Activated CD4-positive, alpha-beta memory T cell treated with anti-CD3 and anti-CD28 coated beads for 36 hours (primary cell): ENCODE data around the gene ITIH2. TPM values are rescaled to one million over a fixed set of nuclear protein-coding genes. Genes with fewer than 3 reads are reported as not detected.
A peak's percentile ranks its signal among the peaks of the same experiment; 100 is the strongest.
"Not testable (repeated sequence)": the region's sequence is repeated elsewhere in the genome, so short reads cannot be mapped to it uniquely, and the experiment has no call there.

ENCODE experiments used
- CTCF ChIA-PET: fragments of 350-600 bp; sonication (Branson Sonifier 250); formaldehyde crosslinking; loops from one replicate; lab custom pipeline; 2021; ENCODE audit warnings: antibody characterized with exemption, inconsistent platforms; lab: Charles Lee
- POLR2A ChIA-PET: fragments of 350-600 bp; sonication (Branson Sonifier 250); formaldehyde crosslinking; loops from one replicate; lab custom pipeline; 2021; ENCODE audit warnings: antibody characterized with exemption; lab: Charles Lee
- DNase-seq: peaks from one replicate; pipeline ENCODE4 v3.0.0-alpha.2; 2020
- H3K27ac Mint-ChIP-seq: one replicate; pipeline ENCODE4 v1.8.0; 2021; ENCODE audit warnings: mixed read lengths
- H3K27me3 Mint-ChIP-seq: one replicate; pipeline ENCODE4 v1.8.0; 2021; ENCODE audit warnings: mixed read lengths
- H3K36me3 Mint-ChIP-seq: one replicate; pipeline ENCODE4 v1.8.0; 2021; ENCODE audit warnings: mixed read lengths
- H3K4me1 Mint-ChIP-seq: one replicate; pipeline ENCODE4 v1.8.0; 2021; ENCODE audit warnings: low read depth, mixed read lengths
- H3K4me3 Mint-ChIP-seq: one replicate; pipeline ENCODE4 v1.8.0; 2021; ENCODE audit warnings: mild to moderate bottlenecking, mixed read lengths
- H3K9me3 Mint-ChIP-seq: one replicate; pipeline ENCODE4 v1.8.0; 2021; ENCODE audit warnings: mixed read lengths
- intact Hi-C: fragments of 100-400 bp; cut with micrococcal nuclease; formaldehyde crosslinking; loops from one replicate; pipeline ENCODE4 v1.15.1; 2023
- total RNA-seq, 2 experiments: library from RNA; stranded (reverse); gene quantifications; one replicate each; pipeline ENCODE4 v1.2.3, GENCODE V29; 2021

The ITIH2 gene
- total RNA-seq, 2 experiments from 2014 or later: not detected

GRCh38 chr10:7756360-7756992 lies 53.4 kb downstream of the ITIH2 start:
- Mint-ChIP-seq H3K36me3 (peaks cover 34% of the 10 kb centered on the region), H3K4me1 (no peaks in the 10 kb centered on the region), H3K27me3 (no peaks in the 10 kb centered on the region), H3K9me3 (no peaks in the 10 kb centered on the region), H3K27ac (no peak overlapping the region), H3K4me3 (no peak overlapping the region)
- POLR2A ChIA-PET: no interaction called here
- intact Hi-C loops: no loop called here
- DNase-seq: peak; percentile 34
- CTCF ChIA-PET: interaction anchor here (1.1 to 1.6 kb wide), 4 partner anchors 48 to 231 kb away, joined by 3 to 7 read pairs (median 5); partner anchors contain the start of gene TAF3

GRCh38 chr10:7763929-7764328 lies 60.8 kb downstream of the ITIH2 start:
- Mint-ChIP-seq H3K36me3 (peaks cover 43% of the 10 kb centered on the region), H3K9me3 (no peaks in the 10 kb centered on the region), H3K4me1 (no peaks in the 10 kb centered on the region), H3K27me3 (no peaks in the 10 kb centered on the region), H3K27ac (no peak overlapping the region), H3K4me3 (no peak overlapping the region)
- POLR2A ChIA-PET: no interaction called here
- intact Hi-C loops: no loop called here
- CTCF ChIA-PET: interaction anchor here (0.9 kb wide), 1 partner anchor 238 kb away, joined by 3 read pairs; no protein-coding TSS in a partner anchor
- no peak for DNase-seq

GRCh38 chr10:7766241-7766640 lies 63.1 kb downstream of the ITIH2 start:
- intact Hi-C loops: no loop called here
- Mint-ChIP-seq H3K27ac (no peak overlapping the region), H3K4me1 (no peaks in the 10 kb centered on the region)

GRCh38 chr10:7767209-7767608 lies 64.1 kb downstream of the ITIH2 start:
- Mint-ChIP-seq H3K4me3 (no peak overlapping the region), H3K27me3 (no peaks in the 10 kb centered on the region), H3K4me1 (no peaks in the 10 kb centered on the region), H3K36me3 (peaks cover 36% of the 10 kb centered on the region), H3K9me3 (no peaks in the 10 kb centered on the region), H3K27ac (no peak overlapping the region)
- CTCF ChIA-PET: no interaction called here
- intact Hi-C loops: no loop called here
- POLR2A ChIA-PET: no interaction called here
- DNase-seq: no peak

More at GRCh38 chr10:7766241-7766640, 63.1 kb downstream of the ITIH2 start:
- DNase-seq: no peak
- ChIA-PET CTCF (no interaction called here), POLR2A (no interaction called here)
- H3K36me3 Mint-ChIP-seq: peaks cover 42% of the 10 kb centered on the region
- H3K4me3 Mint-ChIP-seq: no peak overlapping the region
- no peaks in the 10 kb centered on the region for H3K9me3 Mint-ChIP-seq
- no peaks in the 10 kb centered on the region for H3K27me3 Mint-ChIP-seq

GRCh38 chr10:7768417-7768816 lies 65.3 kb downstream of the ITIH2 start:
- no peak for DNase-seq
- ChIA-PET POLR2A (no interaction called here), CTCF (no interaction called here)
- H3K27me3 Mint-ChIP-seq: no peaks in the 10 kb centered on the region
- no peaks in the 10 kb centered on the region for H3K9me3 Mint-ChIP-seq
- no peak overlapping the region for H3K27ac Mint-ChIP-seq
- intact Hi-C loops: no loop called here
- no peaks in the 10 kb centered on the region for H3K4me1 Mint-ChIP-seq
- no peak overlapping the region for H3K4me3 Mint-ChIP-seq
- peaks cover 35% of the 10 kb centered on the region for H3K36me3 Mint-ChIP-seq

GRCh38 chr10:7773845-7774801 lies 71.0 kb downstream of the ITIH2 start:
- Mint-ChIP-seq H3K27ac (no peak overlapping the region), H3K36me3 (peaks cover 40% of the 10 kb centered on the region), H3K4me3 (no peak overlapping the region), H3K9me3 (no peaks in the 10 kb centered on the region), H3K4me1 (no peaks in the 10 kb centered on the region), H3K27me3 (no peaks in the 10 kb centered on the region)
- intact Hi-C loops: no loop called here
- DNase-seq: no peak
- POLR2A ChIA-PET: no interaction called here
- CTCF ChIA-PET: no interaction called here

GRCh38 chr10:7776777-7777176 lies 73.7 kb downstream of the ITIH2 start:
- CTCF ChIA-PET: no interaction called here
- Mint-ChIP-seq H3K4me3 (no peak overlapping the region), H3K9me3 (no peaks in the 10 kb centered on the region), H3K36me3 (peaks cover 49% of the 10 kb centered on the region), H3K27me3 (no peaks in the 10 kb centered on the region), H3K4me1 (peaks cover 4% of the 10 kb centered on the region), H3K27ac (no peak overlapping the region)
- POLR2A ChIA-PET: interaction anchor here (0.6 kb wide), 1 partner anchor 23 kb away, joined by 5 read pairs; no protein-coding TSS in a partner anchor
- intact Hi-C loops: no loop called here
- DNase-seq: no peak

- H3K27me3 Mint-ChIP-seq: not testable (repeated sequence)
Measured at GRCh38 chr10:7782194-7782593, 79.1 kb downstream of the ITIH2 start.

GRCh38 chr10:7786430-7786829 lies 83.3 kb downstream of the ITIH2 start:
- H3K36me3 Mint-ChIP-seq: peaks cover 12% of the 10 kb centered on the region
- no peak for DNase-seq
- ChIA-PET CTCF (interaction anchor here (0.6 kb wide), 1 partner anchor 66 kb away, joined by 3 read pairs; no protein-coding TSS in a partner anchor), POLR2A (interaction anchor here (0.6 kb wide), 2 partner anchors 81 to 1471 kb away, joined by 3 read pairs; no protein-coding TSS in a partner anchor)
- H3K4me1 Mint-ChIP-seq: peaks cover 33% of the 10 kb centered on the region
- H3K9me3 Mint-ChIP-seq: no peaks in the 10 kb centered on the region
- intact Hi-C loops: no loop called here
- H3K27me3 Mint-ChIP-seq: no peaks in the 10 kb centered on the region
- no peak overlapping the region for H3K4me3 Mint-ChIP-seq
- no peak overlapping the region for H3K27ac Mint-ChIP-seq

More at GRCh38 chr10:7782194-7782593, 79.1 kb downstream of the ITIH2 start:
- DNase-seq, POLR2A ChIA-PET, CTCF ChIA-PET, H3K9me3 Mint-ChIP-seq, intact Hi-C loops, H3K4me3 Mint-ChIP-seq, H3K27ac Mint-ChIP-seq: not testable (repeated sequence)
- Mint-ChIP-seq H3K36me3 (peaks cover 28% of the 10 kb centered on the region), H3K4me1 (peaks cover 17% of the 10 kb centered on the region)

- peak; percentile 43 for DNase-seq
- no peaks in the 10 kb centered on the region for H3K9me3 Mint-ChIP-seq
- intact Hi-C loops: no loop called here
- peaks cover 20% of the 10 kb centered on the region for H3K36me3 Mint-ChIP-seq
- no peaks in the 10 kb centered on the region for H3K27me3 Mint-ChIP-seq
- ChIA-PET POLR2A (interaction anchor here (0.5 to 1.7 kb wide), 4 partner anchors 28 to 350 kb away, joined by 3 to 29 read pairs (median 4); partner anchors contain the start of gene TAF3), CTCF (interaction anchor here (0.6 to 1.2 kb wide), 3 partner anchors 10 to 262 kb away, joined by 3 to 4 read pairs (median 3); partner anchors contain the start of gene TAF3)
- peaks cover 42% of the 10 kb centered on the region for H3K4me1 Mint-ChIP-seq
- H3K27ac Mint-ChIP-seq: no peak overlapping the region
- H3K4me3 Mint-ChIP-seq: no peak overlapping the region
Measured at GRCh38 chr10:7787150-7787856, 84.2 kb downstream of the ITIH2 start.

GRCh38 chr10:7787857-7788638 lies 84.9 kb downstream of the ITIH2 start, which contains the start of the genes ATP5F1C and KIN:
Gene ATP5F1C (plus strand): TSS chr10:7788177. CDS start chr10:7788208, 31 bp downstream.
Gene KIN (minus strand): TSS chr10:7787993. CDS start chr10:7787933, 60 bp downstream.
- H3K4me1 Mint-ChIP-seq: peaks cover 49% of the 10 kb centered on the region
- ChIA-PET POLR2A (interaction anchor here (0.5 to 1.7 kb wide), 5 partner anchors 28 to 350 kb away, joined by 3 to 29 read pairs (median 4); partner anchors contain the start of gene TAF3), CTCF (interaction anchor here (0.6 to 1.2 kb wide), 5 partner anchors 9 to 263 kb away, joined by 3 to 4 read pairs (median 3); partner anchors contain the start of gene TAF3)
- no peak within 1 kb of the TSS for H3K27ac Mint-ChIP-seq
- intact Hi-C loops: loop anchor here (1.0 kb wide), 1 partner anchor 30 kb away; the partner anchor contains the start of gene TAF3
- peaks cover 24% of the 10 kb centered on the region for H3K36me3 Mint-ChIP-seq
- no peak within 1 kb of the TSS for H3K4me3 Mint-ChIP-seq
- no peaks in the 10 kb centered on the region for H3K9me3 Mint-ChIP-seq
- no peaks in the 10 kb centered on the region for H3K27me3 Mint-ChIP-seq
- peak; percentile 99 for DNase-seq
